ENCODE measurements around the gene ANKRD13A.

GRCh38 chr12:110001596-110001995 lies 2.4 kb downstream of the ANKRD13A start:
- TF ChIP-seq, protein P1, sequence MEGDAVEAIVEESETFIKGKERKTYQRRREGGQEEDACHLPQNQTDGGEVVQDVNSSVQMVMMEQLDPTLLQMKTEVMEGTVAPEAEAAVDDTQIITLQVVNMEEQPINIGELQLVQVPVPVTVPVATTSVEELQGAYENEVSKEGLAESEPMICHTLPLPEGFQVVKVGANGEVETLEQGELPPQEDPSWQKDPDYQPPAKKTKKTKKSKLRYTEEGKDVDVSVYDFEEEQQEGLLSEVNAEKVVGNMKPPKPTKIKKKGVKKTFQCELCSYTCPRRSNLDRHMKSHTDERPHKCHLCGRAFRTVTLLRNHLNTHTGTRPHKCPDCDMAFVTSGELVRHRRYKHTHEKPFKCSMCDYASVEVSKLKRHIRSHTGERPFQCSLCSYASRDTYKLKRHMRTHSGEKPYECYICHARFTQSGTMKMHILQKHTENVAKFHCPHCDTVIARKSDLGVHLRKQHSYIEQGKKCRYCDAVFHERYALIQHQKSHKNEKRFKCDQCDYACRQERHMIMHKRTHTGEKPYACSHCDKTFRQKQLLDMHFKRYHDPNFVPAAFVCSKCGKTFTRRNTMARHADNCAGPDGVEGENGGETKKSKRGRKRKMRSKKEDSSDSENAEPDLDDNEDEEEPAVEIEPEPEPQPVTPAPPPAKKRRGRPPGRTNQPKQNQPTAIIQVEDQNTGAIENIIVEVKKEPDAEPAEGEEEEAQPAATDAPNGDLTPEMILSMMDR (IDR thresholded peaks at IDR 0.05 in 4 of 5, conservative IDR thresholded peaks at IDR 0.05 in 1 of 5) = no peak
- no peak for TF ChIP-seq POLR2A (IDR thresholded peaks at IDR 0.05)
